ENCODE results near the gene SLAMF1.
"Not testable (repeated sequence)": the region's sequence is repeated elsewhere in the genome, so short reads cannot be mapped to it uniquely, and the experiment has no call there.

The SLAMF1 gene, protein sequence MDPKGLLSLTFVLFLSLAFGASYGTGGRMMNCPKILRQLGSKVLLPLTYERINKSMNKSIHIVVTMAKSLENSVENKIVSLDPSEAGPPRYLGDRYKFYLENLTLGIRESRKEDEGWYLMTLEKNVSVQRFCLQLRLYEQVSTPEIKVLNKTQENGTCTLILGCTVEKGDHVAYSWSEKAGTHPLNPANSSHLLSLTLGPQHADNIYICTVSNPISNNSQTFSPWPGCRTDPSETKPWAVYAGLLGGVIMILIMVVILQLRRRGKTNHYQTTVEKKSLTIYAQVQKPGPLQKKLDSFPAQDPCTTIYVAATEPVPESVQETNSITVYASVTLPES

DNA sequence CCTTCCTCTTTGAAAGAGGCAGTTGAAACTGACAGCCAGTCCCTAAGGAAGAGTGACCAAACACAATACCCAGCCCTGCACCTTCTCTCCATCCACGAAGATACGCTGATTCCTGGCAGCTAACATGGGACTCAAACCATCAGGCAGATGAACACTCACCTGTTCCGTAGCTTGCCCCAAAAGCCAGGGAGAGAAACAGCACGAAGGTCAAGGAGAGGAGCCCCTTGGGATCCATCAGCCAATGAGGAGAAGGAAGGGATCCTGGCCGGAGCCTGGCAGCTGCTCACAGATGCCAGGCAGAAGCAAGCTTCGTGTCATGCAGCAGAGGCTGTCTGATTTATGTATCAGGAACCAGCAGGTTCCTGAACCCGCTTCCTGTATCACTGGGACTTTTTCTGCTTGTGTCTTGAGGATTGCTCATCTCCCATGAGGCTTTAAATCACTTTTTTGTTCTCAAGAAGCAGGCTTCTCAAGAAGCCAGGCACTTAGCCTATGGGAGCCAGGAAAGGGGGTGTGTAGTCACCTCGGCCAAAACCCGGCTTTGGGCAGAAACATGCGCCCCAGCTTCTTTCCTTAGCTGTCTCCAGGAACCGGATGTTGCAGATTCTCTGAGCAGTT is at the start of gene SLAMF1:
Gene SLAMF1 (minus strand): TSS at position 334 of the 618 bp plus-strand sequence. CDS start 99 bp downstream, at position 235.
- no peak for DNase-seq

DNA sequence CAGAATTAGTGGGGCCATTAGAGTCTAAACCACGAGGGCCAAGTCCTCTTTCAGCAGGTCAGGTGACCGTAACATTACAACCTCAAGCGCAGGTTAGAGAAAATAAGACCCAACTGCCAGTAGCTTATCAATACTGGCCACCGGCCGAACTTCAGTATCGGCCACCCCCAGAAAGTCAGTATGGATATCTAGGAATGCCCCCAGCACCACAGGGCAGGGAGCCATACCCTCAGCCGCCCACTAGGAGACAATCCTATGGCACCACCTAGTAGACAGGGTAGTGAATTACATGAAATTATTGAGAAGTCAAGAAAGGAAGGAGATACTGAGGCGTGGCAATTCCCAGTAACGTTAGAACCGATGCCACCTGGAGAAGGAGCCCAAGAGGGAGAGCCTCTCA is 45.5 kb upstream of the SLAMF1 start:
- DNase-seq: not testable (repeated sequence)

DNA sequence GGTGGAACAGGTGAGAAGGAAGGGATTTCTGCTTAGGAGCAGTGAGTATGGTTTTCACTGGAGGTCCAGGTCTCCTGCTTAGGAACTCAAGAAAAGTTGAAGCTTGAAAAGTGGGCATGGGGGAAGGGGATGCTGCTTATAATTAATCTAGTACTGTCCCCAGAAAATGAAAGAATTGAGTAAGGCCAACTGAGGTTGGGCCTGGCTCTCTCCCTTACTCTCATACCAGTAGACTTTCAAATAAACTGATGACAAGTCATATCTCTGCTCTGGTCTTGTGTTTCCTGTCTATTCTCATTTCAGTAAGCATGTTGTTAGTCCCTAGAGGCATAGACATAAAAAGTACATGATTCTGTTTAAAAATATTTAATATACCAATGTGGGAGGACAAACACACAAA is 38.4 kb upstream of the SLAMF1 start:
- no peak for DNase-seq

DNA sequence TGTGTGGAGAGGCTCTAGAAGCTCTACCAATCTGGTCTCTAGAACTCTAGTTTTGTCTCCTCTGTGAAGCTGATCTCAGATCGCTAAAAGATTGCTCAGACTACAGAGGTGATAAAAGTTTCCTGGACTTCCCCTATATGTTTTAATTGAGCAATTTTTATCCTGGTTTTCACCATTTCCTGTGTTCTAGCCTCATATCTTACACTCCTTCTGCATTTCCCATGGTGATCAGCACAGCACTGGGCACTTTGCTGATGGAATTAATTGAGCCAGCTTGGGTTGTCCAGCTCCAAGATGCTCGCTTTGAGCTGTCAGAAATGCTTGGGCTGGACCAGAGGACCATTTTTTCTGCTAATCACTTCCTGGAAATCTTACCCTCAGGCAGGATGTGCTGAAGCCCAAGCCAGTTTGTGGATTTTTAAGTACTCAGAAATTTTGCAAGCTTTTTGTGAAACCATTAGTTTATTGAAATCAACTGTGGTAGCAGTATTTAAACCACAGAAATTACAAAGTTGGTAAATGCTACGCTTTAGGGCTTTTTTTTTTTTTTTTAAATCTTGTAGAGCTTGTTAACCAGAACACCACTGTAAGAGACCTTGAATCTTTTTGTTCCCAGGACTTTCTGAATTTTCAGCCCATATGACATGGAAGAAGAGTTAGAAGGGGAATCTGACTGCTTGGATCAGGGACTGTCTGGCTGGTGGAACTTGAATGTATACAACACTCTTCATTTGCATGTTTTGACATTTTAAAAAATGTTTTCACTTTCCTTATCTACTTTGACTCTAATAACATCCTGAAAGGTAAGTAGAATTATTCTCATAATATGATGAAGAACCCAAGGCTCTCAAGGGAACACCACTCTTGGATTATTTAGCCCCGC is 36.4 kb upstream of the SLAMF1 start:
- no peak for DNase-seq

DNA sequence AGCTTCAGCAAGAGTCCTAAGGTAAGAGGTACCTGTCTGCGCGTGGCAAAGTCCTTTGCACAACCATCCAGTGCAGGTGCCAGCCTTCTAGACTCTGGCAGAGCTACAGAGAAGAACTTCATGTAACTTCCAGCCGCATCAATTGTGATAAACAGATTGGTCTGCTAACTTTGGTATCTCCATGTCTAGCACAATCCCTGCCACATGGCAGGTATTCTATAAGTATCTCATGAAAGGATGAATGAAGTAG is 35.0 kb upstream of the SLAMF1 start:
- DNase-seq: no peak

DNA sequence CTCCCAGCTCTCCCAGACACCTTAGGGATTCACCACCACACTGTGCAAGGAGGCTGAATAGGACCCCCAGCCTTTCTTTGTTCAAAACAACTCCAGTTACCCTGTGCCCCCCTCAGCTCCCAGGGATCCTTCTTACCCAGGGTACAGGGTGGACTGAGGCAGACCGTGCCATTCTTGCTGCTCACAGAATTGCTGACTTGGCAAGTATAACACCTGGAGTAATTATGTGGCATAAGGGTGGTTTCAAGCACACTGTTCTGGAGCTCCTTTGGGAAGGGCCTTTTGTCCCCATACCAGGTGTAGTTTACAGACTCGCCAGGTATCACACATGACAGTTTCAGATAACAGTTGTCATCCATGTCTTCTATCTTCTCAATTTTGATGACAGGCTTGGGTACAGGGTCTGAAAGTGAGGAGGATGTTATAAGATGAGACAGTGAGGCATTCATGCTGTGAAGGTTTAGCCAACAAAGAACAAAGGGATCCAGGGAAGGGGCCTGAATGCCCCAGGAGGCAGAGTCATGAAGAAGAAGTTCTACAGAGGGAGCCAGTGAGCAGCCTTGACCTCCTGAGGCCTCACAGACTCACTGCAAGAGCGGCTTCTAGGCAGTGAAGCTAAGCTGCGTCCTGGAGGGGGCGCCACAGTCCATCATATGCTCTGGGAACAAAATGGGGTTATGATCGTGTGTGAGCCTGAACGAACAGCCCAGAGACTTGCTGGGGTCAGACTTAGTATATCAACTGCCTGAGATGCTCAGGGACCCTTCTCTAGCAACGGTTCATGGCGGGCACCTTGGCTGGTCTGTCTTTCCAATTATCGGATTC is 34.4 kb upstream of the SLAMF1 start:
- DNase-seq: peak; percentile 80

DNA sequence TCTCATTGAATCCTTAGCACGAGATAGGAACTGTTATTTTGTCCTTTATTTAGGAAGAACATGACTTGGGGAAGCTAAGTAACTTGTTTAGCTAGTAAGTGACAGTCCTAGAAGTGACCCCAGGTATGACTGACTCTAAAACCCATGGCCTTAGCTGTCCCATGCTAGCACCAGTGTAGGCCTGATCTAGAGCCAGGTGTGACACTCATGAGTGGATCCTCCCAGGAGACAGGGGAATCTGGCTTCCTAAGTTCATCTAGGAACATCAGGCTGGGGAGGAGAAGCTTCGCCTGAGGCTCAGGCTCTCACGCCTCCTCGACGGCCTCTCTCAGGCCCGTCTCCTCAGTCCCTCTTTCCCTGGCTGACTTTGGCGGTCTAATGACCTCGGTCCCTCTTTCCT is 33.6 kb upstream of the SLAMF1 start:
- DNase-seq: no peak

DNA sequence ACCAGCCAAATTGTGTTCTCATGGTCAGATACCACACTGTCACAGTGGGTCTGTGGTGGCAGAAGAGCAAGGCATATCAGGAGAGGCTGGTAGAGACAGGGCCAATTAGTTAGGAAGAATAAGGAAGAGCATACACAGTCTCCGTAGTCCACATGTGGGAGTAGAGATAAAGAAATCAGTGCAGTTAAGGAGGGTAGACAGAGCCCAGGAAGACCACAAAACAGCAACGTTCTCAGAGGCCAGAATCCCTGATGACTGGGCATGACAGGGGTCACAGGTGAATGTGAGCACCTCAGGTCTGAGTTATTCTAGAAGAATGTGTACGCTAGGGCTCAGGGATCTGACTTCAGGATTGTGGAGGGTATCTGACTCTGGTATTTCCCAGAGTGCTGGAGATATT is 33.0 kb upstream of the SLAMF1 start:
- no peak for DNase-seq

DNA sequence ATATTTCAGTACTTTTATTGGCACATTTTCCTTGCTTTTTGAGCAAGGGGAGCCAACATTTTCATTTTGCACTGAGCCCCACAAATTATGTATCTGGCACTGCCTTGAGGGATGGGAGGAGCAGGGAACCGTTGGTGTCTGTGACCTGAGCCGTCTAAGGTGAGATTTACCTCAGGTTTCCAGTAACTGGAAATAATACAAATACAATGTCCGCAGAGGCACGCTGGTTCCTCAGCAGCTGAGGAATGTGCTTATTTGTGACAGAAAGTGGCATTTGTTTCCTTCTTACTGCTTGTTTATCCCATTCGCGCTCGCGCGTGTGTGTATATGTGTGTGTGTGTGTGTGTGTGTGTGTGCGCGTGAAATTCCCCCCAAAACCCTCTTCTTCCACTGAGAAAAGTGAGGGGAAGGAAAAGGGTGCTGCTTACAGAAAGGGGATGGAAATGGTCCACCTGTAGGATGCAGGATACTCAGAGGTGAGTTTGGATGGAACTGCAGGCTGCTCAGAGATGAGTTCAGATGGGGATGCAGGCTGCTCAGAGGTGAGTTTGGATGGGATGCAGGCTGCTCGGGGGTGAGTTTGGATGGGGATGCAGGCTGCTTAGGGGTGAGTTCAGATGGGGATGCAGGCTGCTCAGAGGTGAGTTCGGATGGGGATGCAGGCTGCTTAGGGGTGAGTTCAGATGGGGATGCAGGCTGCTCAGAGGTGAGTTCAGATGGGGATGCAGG is 30.2 kb upstream of the SLAMF1 start:
- no peak for DNase-seq

DNA sequence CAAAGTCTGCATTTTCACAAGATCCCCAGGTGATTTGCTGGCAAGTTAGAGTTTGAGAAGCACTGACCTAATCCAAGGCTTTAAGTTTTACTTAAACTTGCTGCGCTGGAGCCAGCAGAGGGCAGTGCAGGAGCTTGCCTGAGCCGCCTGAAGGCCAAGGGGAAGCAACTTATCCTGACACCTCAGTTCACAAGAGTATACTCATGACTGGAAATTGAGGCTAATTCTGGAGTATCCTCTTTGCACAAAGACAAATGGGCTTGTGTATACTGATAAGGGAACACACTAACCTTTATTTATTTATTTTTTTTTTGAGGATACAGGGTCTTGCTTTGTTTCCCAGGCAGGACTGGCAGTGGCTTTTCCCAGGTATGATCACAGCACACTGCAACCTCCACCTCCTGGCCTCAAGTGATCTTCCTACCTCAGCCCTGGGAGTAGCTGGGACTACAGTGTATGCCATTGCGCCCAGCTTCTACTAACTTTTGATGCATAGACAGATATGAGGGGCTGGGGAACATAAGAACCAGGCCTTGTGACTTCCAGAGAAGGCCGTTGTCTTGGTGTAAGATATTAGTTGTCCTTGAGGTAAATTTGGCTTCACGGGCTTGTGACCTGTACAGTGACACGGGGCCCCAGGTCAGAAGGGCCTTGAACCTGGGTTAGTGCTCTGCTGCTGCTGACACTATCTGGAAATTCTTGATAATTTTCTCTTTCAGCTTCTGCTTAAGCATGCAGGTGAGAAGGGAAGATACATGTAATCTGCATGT is 29.0 kb upstream of the SLAMF1 start:
- DNase-seq: peak; percentile 58

DNA sequence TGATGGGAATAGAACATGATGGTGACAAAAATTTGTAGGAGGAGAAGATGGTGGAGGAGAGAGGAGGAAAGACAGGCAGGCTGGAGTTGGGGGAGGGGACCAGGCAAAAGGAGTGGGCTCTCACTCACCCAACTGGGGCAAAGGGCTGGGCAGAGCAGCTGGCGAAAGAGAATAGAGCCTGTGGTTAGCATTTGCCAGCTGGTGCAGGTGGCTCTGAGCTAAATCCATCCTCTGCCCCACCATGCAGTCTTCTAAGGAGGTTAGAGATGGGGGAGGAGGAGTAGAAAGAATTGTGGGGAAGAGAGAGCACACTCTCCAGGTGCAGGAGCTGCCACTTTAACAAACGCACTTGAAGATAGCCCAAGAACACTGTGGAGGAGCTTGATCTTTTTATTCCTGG is 27.6 kb upstream of the SLAMF1 start:
- no peak for DNase-seq

DNA sequence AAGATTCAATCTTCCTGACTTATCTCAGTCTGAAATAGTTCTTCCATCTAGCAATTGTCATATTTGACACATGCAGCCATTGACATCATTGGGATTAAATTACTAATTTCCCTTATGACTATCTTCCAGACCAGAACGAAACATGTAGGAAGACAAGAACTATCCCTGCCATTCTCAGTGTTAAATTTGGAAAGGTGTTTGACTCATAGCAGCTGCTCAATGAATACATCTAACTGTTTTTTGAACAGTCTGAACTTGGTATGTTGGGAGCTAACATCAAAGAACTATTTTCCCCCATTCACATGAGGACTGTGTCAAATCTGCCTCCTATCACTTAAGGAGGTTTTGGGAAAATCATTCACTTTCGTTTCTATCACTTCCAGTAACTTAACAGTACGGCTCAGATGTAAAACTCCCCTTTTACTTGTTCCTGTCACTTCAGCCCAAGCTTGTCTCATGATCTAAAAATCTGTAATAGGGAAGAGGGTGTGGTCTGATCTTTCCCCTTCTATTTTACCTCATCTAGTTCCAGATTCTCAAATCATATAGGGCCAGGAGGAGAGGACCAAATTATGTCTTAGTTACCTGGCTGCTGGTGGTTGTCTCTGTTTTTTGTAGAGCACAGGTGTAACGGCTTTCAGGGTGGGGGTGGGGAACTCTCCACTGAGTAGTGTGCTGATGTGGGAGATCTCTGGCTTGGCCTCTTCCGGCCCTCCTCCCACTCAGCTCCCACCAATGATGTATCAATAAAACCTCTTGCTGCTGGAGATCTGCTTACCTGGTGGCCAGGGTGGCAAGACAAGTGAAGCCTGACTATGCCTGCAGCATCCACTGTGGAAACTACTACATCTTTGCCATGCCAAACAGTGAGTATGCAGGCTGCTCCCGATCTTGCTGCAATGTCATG is 26.2 kb upstream of the SLAMF1 start:
- no peak for DNase-seq

DNA sequence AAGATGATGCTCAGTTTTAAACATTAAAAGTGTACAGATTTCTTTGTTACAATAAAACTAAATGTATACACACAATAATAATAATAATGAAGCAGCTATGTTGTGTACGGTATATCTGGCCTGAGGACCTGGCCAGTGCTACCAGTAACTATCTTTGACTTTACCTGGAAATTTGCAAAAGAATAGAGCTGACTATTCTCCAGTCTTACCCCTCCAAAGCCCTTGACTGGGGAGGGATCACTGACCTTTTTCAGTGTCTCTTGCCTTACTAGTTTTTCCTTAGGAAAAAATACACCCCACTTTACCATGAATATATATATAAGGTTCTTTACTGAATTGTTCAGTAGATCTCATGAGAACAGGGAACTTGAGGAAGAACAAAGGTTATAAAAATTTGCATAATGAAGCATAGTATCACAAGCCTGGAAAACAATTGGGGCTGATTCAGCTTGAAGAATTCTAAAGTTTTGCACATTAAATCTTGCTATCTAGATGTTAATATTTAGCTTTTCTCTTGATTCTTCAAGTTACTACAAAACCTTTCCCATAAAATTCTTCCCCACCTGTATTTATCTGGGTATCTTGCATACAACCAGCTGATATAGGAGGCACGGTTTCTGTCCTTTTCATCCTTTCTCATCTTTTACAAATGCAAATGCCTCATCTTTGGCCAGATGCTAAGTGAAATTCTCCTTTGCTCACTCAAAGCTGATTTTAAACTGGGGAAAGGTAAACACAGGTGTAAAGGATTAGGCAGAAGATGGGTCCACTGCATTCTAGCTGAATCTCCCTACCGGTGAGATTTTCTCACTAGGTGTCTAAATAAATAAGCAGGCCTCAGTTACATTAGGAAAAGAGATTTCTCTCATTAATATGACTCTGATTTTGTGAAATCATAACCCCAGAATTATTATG is 25.0 kb upstream of the SLAMF1 start:
- no peak for DNase-seq

DNA sequence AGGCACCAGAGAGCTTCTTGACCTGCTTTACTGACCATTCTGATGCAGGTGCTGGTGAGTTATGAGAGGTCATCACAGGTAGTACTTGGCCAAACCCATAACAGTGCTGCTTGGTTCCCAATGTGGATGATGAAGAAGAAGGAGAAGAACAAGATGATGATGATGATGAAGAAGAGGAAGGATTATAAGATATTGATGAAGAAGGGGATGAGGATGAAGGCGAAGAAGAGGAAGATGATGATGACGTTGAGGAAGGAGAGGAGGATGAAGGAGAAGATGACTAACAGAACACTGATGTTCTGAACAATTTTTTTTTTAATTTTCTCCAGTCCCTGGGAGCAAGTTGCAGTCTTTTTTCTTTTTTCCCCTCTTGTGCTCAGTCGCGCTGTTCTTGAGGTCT is 23.9 kb upstream of the SLAMF1 start:
- no peak for DNase-seq

DNA sequence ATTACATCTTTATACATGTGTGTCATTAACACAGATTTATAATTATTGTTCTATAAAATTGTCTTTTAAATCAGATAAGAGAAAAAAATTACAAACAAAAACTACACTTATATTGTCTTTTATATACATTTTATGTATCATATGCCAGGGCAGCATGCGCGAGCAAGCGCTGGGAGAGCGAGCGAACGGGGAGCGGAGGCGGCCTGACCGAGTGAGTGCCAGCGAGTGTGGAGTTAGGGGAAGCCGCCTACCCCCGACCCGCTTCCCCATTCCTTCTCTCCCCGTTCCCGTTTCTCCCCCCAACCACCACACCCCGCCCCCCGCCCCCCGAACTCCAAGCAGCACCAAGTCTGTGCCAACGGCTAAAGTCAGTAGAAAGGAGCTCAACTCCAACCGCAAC is 23.0 kb upstream of the SLAMF1 start:
- no peak for DNase-seq

DNA sequence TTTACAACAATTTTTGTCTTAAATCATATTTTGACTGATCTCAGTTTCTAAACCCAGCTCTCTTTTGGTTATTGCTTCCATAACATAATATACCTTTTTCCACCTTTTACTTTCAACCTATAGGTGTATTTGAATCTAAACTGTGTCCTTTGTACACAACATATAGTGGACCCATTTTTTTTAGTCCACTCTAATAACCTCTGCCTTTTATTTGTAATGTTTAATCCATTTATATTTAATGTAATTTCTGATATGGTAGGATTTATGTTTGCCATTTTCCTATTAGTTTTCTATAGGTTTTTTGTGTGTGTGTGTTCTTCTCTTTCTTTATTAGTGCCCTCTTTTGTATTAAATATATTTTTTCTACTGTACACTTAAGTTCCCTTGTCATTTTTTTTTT is 22.4 kb upstream of the SLAMF1 start:
- no peak for DNase-seq

DNA sequence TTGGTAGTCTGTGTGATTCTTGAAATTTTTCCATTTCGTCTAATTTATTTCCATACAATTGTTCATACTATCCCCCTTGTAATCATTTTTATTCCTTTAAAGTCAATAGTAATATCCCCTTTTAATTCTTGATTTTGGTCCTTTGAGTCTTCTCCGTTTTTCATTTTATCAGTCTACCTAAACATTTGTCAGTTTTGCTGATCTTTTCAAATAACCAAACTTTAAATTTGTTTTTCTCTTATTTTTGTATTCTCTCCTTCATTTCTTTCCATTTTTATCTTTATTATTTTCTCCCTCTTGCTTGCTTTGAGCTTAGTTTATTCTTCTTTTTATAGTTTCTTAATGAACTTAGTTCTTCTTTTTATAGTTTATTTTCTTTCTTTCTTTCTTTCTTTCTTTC is 21.1 kb upstream of the SLAMF1 start:
- no peak for DNase-seq

DNA sequence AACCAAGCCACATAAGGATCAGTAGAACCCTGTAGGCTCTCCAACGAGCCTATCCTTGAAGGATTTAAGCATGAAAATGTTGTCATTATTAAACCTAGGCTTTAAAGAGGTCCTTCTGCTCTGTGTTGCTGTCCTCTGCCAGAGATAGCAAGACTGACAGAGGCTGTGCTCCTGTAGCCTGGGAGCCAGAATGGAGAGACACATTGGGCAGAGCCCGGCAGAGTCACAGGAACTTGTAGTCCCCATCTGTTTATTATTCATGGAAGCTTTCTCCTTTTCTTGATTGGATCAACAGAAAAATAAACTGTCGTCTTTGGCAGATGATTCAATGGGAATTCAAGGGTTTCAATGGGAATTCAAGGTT is 19.2 kb upstream of the SLAMF1 start:
- DNase-seq: no peak

DNA sequence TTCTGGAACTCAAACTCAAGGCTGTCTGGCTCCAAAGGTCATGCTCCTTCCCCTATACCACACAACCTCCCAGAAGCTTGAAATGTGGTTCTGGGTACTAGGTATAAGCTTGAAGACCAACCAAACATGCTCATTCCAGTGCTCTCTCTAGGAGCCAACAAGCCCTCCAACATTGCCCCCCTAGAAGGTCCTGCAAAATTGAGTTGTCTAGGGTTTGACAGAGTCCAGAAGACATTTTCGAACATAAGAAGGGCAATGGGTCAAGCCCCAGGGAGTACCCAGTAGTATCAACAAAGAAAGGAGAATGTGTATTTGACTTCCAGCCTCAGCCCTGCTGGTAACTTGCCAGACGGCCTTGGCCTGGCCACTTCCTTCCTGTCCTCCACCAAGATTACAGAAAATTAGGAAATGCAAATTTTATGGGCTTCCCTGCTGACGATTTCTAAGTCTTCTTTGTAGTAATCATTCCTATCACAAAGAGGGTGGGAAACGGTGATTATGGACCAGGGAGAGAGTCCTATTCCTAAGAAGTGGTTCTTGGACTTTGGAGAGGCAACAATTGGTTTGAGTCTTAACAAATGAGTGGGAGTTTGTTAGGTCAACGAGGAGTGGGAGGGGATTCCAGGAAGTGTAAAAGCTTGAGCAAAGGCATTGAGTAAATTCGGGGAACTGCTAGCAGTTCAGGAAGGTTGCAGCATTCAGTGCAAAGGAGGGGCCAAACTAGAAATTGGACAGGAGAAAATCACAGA is 18.7 kb upstream of the SLAMF1 start:
- no peak for DNase-seq

All from activated T-cell treated with anti-CD3 and anti-CD28 coated beads for 4 hours (primary cell).